Stimulated activated CD4-positive, alpha-beta T cell treated with anti-CD3 and anti-CD28 coated beads, Interleukin-2, amount 100 ng/mL, for 48 hours (primary cell): ENCODE results near the gene ABTB2.
A peak's percentile ranks its signal among the peaks of the same experiment; 100 is the strongest.

ENCODE experiments used
- DNase-seq, 2 donors: peaks; one replicate each; pipeline ENCODE4 v3.0.0-alpha.2; 2020

ABTB2 gene

DNA sequence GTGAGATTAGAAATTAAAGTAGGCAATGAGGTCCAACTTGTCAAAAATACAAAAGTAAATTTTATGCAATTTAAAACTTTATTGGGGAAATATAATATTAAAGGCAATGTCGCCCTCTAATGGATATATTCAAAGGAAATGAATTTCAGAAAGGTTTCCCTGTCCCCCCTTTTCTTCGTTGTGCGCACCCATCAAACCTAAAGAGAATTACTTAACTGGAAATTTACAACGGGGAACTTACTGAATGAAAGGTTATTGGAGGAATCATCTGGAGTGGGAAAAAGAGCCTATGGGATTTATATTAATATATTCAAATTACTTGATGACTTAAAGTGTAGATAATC, 1.7 kb upstream of the ABTB2 start:
- DNase-seq, result no peak

DNA sequence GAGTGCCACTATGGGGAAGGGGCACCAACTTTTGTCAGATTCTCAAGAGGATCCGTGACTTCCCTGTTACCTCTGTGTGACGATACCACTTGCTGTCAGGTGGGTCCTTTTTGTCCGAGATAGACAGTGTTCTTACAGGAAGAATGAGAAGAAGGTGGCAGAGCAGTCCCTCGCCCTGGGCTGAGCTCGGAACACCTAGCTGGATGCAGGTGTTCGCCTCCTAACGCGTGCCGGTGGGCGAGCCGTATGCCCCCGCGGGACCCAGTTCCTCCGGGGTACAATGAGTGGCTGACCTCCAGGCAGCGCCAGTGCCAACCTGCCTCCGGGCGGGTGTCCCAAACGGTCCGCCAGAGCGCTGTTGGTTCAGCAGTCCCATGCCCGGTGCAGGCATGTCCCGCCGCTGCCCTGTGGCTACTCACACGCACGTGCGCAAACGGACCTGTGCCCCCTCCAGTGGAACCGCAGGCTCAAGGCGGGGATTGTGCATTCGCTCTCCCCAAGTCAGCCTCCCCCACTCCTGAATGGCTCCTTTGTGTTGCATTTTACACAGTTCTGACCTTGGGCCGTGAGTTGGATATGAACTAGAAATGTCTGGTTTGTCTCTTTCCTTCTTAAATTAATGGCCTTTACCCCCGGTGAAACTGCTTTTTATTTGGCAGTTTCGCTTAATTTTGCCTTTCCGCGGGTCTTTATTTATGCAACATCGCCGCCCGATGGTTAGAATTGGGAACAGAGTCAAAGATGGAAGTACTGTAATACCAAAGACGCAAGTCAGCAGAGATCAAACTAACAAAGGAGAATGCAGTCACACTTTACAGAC, 1.1 kb upstream of the ABTB2 start:
- DNase-seq, result peak; percentile 68 to 69

- no peak for DNase-seq
These were observed 483 bp upstream of the ABTB2 start for GRCh38 chr11:34358258-34358727.

- peak; percentile 30 to 37 for DNase-seq
These were observed 703 bp downstream of the ABTB2 start for GRCh38 chr11:34356913-34357700.

- DNase-seq, result no peak
These were observed 1.3 kb downstream of the ABTB2 start for GRCh38 chr11:34356576-34356912.

- DNase-seq, result no peak
These were observed 1.7 kb downstream of the ABTB2 start for GRCh38 chr11:34356130-34356529.

DNA sequence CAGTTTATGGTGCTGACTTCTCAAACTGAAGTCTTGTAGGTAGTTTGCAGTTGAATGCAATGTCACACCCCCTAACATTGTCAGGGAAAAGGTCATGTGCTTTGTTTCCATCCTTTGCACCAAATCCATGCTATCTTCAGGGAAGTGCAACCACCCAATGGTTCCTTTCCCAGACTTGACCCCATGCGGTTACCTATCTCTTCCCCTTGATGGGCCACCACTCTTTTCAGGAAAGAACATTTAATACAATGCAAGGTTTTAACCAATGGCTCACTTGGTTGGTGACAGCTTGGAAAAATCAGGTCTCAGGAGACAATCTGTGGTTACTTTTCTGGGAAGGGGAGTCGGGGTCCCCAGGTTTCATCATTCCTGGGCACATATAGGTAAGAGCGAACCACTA, 2.1 kb downstream of the ABTB2 start:
- no peak for DNase-seq

GRCh38 chr11:34354782-34355181, 3.0 kb downstream of the ABTB2 start:
- DNase-seq, result no peak

- DNase-seq, result no peak
These were observed 3.9 kb downstream of the ABTB2 start for GRCh38 chr11:34353881-34354280.

DNA sequence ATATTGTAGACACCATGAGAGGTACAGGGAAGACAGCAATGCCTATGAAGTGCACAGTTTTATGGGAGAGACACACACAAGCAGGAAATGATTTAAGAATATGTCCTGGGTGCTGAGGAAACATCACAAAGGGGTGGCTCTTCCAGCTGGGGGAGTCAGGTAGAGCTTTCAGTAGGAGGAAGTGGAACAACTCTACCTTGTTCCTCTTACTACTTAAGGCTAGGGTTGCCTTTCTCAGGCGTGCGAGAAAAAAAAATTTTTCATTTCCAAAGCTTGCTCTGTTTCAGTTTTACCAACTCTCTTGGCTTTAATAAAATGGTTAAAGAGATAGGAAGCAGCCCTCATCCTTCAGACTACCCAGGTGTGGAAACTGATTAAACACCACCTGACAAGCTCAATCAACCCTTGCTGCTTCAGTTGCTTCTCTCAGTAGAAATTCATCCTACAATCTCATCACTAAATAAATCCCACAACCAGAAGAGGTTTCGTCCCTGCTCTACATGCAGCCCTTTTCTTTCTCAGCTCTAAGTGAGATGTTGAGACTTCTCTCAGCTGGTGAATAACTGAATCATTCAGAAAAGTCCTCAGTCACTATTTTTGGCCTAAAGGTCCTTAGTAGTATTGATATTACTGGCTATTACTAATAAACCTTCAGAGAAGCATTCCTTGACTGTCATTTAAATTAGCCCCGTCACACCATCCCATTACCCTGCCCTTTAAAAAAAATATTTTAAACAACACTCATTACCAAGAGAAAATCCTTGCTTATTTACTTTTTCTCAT, 5.9 kb downstream of the ABTB2 start:
- no peak for DNase-seq

- no peak for DNase-seq
These were observed 6.8 kb downstream of the ABTB2 start for GRCh38 chr11:34351051-34351450.

GRCh38 chr11:34349882-34350281, 7.9 kb downstream of the ABTB2 start:
- no peak for DNase-seq

DNA sequence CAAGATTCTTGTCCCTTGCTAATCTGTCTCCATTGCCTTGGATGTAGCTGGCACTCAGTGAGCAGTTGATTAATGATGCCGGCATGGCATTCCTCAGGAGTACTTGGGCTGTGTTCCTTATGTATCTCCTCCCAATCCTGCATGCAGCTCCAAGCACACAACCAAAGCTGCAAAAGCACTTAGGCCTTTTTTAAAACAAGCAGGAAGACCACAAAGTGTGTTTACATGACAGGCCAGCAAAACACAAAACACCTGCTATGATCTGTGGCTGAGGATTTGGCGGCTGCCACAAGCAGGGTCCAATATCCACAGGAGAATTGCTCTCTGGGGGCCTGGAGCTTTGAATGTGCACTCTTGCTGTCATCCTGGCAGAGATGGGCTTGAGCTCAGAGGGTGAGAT, 8.9 kb downstream of the ABTB2 start:
- no peak for DNase-seq

DNA sequence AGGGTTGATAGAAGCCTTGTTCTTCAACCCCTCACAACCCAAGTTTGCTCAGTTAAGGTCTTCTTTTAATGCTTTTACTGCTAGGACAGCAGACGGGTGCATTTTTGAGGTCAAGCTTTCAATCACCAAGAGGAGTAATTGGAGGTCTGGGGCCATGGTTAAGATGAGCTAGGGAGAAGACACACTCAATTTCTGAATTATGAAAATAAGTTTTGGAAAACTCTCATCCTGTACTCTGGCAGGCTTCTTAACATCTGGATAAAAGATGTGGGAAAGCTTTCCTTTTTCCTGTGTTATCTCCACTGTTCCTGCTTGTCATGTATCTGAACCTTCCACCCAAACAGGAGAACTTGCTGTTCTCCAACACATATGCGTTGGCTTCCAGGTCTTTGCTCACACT, 9.7 kb downstream of the ABTB2 start:
- no peak for DNase-seq

- DNase-seq, result no peak
These were observed 11.3 kb downstream of the ABTB2 start for GRCh38 chr11:34346551-34346950.

GRCh38 chr11:34345991-34346480, 11.8 kb downstream of the ABTB2 start:
- DNase-seq, result no peak

- no peak for DNase-seq
These were observed 12.3 kb downstream of the ABTB2 start for GRCh38 chr11:34345540-34345876.

- DNase-seq, result no peak
These were observed 12.9 kb downstream of the ABTB2 start for GRCh38 chr11:34344768-34345539.

GRCh38 chr11:34344410-34344767, 13.4 kb downstream of the ABTB2 start:
- DNase-seq, result no peak

- DNase-seq, result no peak
These were observed 14.1 kb downstream of the ABTB2 start for GRCh38 chr11:34343686-34344085.

GRCh38 chr11:34343153-34343552, 14.7 kb downstream of the ABTB2 start:
- DNase-seq, result no peak

- DNase-seq, result no peak
These were observed 15.8 kb downstream of the ABTB2 start for GRCh38 chr11:34341931-34342533.
